ENCODE data around the gene AHNAK.
"Not testable (repeated sequence)": the region's sequence is repeated elsewhere in the genome, so short reads cannot be mapped to it uniquely, and the experiment has no call there.

AHNAK gene

DNA sequence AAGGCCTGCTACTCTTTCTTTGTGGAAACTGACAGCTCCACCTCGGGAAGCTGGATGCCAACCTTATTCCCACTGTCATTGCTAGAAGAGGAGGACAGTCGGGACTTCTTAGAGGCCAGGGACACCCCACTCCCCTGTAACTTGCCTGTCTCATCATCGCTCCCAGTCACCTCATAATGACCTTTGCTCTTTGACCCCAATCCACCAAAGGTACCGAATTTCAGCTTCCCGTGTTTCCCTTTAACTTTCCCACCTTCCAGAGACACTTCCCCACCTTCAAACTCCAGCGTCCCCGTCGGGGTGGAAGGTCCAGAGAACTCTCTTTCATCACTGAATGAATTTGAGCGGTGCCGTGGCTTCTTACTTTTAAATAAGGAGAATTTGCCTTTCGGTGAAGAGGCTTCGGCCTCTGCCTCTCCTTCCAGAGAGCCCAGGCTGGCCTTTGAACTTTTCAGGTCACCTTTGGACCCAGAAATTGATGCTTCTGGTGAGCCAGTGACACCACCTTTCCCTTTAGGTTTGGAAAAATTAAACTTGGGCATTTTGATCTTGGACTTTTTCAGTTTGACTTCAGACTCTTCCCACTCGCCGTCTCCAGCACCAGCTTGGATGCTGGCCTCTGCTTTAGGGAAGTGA lies 29.8 kb downstream of the AHNAK start:
- no peak for DNase-seq (ENCODE audit: low spot score)

DNA sequence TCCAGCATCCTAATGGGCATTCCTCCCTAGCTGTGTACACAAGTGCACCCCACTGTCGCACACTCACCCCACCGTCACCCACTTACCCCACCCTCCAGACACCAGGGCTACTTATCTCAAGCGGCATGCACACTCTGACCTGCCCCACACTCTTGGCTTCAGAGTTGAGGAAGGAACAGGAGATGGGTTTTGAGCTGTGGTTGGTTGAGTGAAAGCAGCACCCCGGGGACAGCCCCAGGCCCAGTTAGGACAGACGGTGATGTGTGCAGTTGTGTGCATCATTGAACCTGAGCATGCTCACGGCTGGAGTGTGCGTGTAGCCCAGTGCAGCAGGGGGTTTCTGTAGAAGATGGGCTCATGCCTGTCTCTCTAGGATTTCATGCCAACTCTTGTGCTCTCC lies 32.5 kb downstream of the AHNAK start:
- DNase-seq (ENCODE audit: low spot score): no peak

DNA sequence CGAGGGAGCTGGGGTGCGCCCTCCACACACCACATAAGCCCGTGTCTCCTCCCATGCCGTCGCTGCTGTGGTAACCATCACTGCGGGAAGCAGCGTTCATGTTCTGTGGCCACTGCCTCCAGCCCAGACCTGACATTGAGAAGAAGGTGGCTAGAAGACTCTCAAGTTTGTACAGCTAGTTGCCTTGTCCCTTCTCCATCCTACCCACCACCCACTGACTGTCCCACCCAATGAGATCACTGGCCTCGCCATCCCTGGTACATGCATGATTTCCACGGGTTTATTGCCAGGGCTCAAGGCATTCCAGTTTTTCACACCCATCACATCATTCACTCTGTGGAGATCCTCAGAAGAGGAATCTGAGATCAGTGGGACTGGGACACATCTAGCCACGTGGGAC lies 33.0 kb downstream of the AHNAK start:
- DNase-seq (ENCODE audit: low spot score): no peak

- DNase-seq (ENCODE audit: low spot score): no peak
Observed at GRCh38 chr11:62512961-62513360, 33.6 kb downstream of the AHNAK start.

GRCh38 chr11:62508336-62509058 lies 38.1 kb downstream of the AHNAK start:
- peak; percentile 83 for DNase-seq (ENCODE audit: low spot score)

GRCh38 chr11:62507125-62507422 lies 39.5 kb downstream of the AHNAK start:
- no peak for DNase-seq (ENCODE audit: low spot score)

GRCh38 chr11:62506413-62507124 lies 40.0 kb downstream of the AHNAK start:
- no peak for DNase-seq (ENCODE audit: low spot score)

- DNase-seq (ENCODE audit: low spot score): peak; percentile 78
Observed at GRCh38 chr11:62505440-62506091, 41.0 kb downstream of the AHNAK start.

DNA sequence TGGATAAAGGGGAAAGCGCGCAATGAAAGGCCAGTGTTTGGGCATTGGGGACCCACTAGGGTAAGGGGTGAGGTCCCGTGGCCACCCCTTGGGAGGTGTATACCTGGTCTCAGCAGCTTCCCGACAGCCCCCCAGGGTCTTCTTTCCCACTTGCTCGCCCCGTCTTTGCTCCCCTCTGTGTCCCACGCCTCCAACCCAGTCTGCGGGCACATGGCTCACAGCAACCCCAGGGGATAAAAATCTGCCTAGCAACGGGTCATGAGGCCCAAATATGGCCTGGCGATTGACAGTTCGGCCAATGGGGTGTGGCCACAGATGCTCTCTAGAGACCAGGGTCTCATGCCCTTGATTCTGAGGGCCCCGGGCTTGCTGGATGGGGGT lies 41.6 kb downstream of the AHNAK start:
- peak; percentile 75 for DNase-seq (ENCODE audit: low spot score)

DNA sequence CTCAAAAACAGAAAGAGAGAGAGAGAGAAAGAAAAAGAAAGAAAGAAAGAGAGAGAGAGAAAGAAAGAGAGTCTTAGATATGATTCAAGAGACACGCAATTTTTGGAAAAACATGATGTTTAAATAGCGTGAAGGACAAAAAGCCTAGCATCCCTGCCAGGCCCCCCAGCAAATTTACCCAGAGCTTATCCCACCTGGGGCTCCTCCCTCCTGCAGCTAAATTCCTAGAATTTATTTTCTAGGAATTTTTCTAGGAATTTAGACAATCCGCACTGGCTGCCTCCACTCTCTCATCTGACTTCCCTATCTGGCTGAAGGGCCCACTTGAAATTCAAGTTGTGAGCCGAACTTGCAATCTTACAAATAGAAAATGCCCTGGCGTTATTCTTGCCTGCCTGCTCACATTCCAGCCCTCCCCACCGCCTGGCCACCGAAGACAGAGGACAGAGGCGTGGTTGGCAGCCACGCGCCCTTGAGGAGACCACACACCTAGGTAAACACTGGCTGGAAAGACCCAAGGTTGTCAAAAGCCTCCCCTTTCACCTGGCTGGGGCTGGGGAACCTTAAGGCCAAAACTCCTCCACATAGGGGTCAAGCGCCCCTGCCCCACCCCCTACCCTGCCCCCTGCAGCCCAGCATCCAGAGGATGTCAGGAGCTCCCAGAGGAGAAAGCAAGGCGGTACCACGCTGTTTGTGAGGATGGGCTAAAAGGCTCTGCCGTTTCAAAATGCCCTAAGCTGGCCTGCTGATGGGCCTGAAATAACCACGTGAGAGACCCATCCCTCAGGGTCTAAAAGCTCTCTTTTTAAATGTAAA lies 42.2 kb downstream of the AHNAK start:
- DNase-seq (ENCODE audit: low spot score): peak; percentile 61

- DNase-seq (ENCODE audit: low spot score): no peak
Observed at GRCh38 chr11:62502030-62502730, 44.4 kb downstream of the AHNAK start.

DNA sequence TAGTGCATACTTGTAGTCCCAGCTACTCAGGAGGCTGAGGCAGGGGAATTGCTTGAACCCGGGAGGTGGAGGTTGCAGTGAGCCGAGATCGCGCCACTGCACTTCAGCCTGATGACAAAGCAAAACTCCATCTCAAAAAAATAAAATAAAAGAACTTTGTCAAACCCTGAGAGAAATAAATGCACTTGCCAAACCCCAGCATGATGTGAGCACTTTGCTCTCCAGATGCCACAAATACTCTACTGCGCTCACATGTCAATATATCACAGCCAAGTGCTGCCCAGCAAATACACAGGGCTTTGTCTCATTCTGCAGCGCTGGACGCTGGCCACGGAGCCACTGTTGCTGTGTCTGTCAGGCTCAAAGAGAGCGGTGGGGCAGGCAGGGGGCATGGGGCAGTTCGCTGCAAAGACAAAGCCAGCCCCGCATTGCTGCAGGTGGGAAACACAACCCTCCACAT lies 45.1 kb downstream of the AHNAK start:
- DNase-seq (ENCODE audit: low spot score): no peak

DNA sequence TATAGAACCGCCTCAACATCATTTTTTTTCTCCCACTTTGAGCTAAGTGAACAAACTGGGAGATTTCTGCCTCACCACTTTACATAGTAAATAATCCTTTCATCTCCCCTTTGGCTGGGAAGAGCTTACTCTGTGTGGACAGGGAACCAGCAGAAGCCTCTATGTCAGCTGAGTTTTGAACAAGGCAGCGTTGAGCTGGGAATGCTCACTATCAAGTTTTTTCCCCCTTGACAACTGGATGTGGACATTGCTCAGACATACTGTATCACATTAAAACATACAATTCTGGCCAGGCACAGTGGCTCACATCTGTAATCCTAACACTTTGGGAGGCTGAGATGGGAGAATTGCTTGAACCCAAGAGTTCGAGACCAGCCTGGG lies 46.0 kb downstream of the AHNAK start:
- no peak for DNase-seq (ENCODE audit: low spot score)

DNA sequence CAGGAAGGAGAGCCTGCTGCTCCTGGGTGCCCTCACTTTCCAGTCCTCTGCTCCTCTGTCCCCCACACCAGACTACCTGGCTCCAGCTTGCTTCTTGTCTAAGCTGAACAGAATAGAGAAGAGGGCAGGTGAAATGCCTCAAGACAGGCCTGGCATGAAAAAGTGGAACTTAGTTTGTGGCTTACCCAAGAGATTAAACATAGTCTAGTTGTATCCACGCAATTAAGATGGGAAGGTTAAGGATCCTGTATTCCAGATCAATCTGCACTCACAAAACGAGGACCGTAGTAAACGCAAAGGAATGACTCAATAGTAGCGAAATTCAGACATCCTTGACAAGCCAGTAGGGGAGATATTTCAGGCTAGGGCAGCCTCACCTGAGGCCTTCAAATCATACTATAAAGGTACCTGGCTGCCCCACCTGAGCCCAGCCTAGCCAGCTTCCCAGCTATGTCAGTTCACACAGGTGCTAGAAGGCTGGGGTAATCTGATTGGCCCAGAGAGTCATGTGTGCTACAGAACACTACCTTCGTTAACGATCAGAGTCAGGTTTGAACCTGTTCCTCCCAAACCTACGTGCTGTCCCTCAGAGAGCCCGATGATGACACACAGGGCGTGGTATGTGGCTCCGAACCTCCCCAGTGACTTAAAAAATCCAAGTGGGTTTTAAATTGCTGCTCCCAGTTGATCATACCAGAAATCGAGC lies 46.5 kb downstream of the AHNAK start:
- DNase-seq (ENCODE audit: low spot score): peak; percentile 54

GRCh38 chr11:62499311-62499943 lies 47.2 kb downstream of the AHNAK start:
- DNase-seq (ENCODE audit: low spot score): not testable (repeated sequence)

DNA sequence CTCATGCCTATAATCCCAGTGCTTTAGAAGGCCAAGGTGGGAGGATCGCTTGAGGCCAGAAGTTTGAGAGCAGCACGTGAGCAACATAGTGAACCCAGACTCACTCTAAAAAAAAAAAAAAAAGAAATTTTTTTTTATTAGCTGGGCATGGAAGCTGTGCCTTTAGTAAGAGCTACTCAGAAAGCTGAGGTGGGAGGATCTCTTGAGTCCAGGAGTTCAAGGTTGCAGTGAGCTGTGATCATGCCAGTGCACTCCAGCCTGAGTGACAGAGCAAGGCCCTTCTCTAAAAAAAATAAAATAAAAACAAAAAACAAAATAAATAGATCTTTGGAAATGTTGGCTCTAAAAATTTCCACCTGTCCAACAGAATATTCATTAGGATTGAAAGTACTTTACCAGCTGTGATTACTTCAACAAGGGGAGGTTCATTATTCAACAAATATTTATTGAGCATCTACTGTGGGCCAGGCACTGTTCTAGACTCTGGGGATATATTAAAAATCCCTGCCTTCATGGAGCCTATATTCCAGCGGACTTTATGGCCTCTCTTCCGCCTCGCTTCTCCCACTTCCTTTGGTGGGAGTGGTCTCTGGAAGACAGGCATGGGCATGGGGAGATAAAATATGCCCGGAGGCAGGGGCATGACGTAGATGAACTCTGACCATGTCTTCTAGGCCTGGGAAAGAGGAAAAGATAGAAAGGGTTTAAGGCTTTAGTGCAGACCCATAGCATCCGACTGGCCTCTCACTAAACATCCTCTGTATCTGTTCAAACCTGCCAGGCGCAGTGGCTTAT lies 47.9 kb downstream of the AHNAK start:
- no peak for DNase-seq (ENCODE audit: low spot score)

DNA sequence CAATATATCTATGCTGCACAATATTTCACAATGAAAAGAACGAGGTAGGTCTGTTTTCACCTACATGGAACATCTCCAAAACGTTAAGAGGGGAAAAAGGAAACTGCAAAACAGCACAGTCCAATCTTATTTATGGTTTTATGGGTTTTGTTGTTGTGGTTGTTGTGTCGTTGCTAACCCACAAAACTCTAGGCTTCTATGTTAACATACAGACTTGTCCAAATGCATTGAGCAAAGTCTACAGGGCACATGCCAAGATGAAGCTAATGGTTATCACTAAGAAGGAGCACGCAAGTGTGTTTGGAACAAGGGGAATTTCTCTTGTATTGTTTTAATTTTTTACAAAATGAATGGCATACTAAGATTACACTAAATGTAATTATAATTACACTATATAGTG lies 48.6 kb downstream of the AHNAK start:
- no peak for DNase-seq (ENCODE audit: low spot score)

DNA sequence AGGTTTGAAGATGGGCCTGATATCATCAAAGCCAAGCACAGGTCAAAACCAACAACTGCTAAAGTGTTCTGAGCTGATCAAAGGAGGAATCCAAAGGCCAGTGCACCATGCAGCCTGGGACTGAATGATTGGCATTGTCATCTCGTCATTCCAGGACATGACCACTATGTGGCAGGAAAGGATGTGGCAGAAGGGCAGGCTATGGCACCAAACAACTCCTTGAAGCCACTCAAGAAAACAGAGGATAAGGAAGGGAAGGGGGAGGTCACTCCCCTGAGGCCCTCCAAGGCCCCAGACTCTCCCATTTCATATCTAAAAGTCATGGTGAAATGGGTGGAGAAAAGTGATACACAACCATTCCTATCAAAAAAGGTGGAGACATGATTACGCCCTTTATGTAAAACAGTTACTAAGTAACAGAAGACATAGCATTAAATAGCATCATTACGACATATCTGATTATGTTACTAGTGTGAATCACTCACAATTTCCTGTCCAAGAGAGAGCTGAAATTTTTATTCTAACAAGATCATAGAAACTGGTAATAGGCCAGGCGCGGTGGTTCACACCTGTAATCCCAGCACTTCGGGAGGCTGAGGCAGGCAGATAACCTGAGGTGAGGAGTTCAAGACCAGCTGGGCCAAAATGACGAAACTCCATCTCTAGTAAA lies 49.3 kb downstream of the AHNAK start:
- peak; percentile 66 for DNase-seq (ENCODE audit: low spot score)

DNA sequence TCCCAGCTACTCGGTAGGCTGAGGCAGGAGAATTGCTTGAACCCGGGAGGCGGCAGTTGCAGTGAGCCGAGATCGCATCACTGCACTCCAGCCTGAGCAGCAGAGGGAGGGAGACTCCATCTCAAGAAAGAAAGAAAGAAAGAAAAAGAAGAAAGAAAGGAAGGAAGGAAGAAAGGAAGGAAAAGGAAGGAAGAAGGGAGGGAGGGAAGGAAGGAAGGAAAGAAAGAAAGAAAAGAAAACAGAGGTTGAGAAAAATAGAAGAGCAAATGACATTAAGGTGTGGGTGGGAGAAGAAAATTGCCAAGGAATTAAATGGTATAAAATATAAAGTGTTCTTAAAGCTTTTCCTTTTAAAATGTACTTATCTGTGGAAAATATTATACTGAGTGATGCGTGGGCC lies 49.9 kb downstream of the AHNAK start:
- no peak for DNase-seq (ENCODE audit: low spot score)
